Glomerular endothelial cell (primary cell): Measurements from ENCODE around the gene NR4A1. TPM values are rescaled to one million over a fixed set of nuclear protein-coding genes. Genes with fewer than 3 reads are reported as not detected.

Experiments used
- DNase-seq: peaks from one replicate; pipeline ENCODE4 v3.0.0-alpha.2; 2011; ENCODE audit warnings: low read depth, low spot score; ENCODE audit errors: extremely low read depth
- total RNA-seq: library from RNA; depleted of rRNA; stranded (reverse); fragments of >200 nt; gene quantifications from 2 replicates; pipeline ENCODE4 v1.2.3, GENCODE V29; 2015

The NR4A1 gene
- total RNA-seq, 1 donor from 2014 or later, result 3.4 TPM

- DNase-seq, result no peak
Observed at GRCh38 chr12:52015532-52016041, 35.7 kb upstream of the NR4A1 start.

- DNase-seq, result no peak
Observed at GRCh38 chr12:52018433-52019112, 32.7 kb upstream of the NR4A1 start.

- DNase-seq, result no peak
Observed at GRCh38 chr12:52019113-52019770, 32.0 kb upstream of the NR4A1 start.

GRCh38 chr12:52020539-52021336 lies 30.5 kb upstream of the NR4A1 start:
- no peak for DNase-seq

GRCh38 chr12:52022841-52023181 lies 28.4 kb upstream of the NR4A1 start:
- no peak for DNase-seq

- DNase-seq, result no peak
Observed at GRCh38 chr12:52023182-52023975, 27.9 kb upstream of the NR4A1 start.

GRCh38 chr12:52023976-52024688 lies 27.1 kb upstream of the NR4A1 start:
- no peak for DNase-seq

GRCh38 chr12:52024845-52025230 lies 26.4 kb upstream of the NR4A1 start:
- no peak for DNase-seq

- DNase-seq, result no peak
Observed at GRCh38 chr12:52026263-52026662, 25.0 kb upstream of the NR4A1 start.

GRCh38 chr12:52027085-52027843 lies 24.0 kb upstream of the NR4A1 start:
- no peak for DNase-seq

- DNase-seq, result no peak
Observed at GRCh38 chr12:52029685-52030084, 21.6 kb upstream of the NR4A1 start.

GRCh38 chr12:52032446-52032803 lies 18.8 kb upstream of the NR4A1 start:
- DNase-seq, result no peak

GRCh38 chr12:52032804-52033445 lies 18.3 kb upstream of the NR4A1 start:
- DNase-seq, result no peak

- no peak for DNase-seq
Observed at GRCh38 chr12:52033446-52034140, 17.6 kb upstream of the NR4A1 start.

- DNase-seq, result no peak
Observed at GRCh38 chr12:52035190-52035589, 16.1 kb upstream of the NR4A1 start.

- DNase-seq, result no peak
Observed at GRCh38 chr12:52035926-52036325, 15.3 kb upstream of the NR4A1 start.

- DNase-seq, result no peak
Observed at GRCh38 chr12:52036587-52037171, 14.6 kb upstream of the NR4A1 start.

GRCh38 chr12:52037248-52037861 lies 13.9 kb upstream of the NR4A1 start:
- no peak for DNase-seq
